SK-N-SH (cell line): ENCODE measurements around the gene FHIP2A. TPM values are rescaled to one million over a fixed set of nuclear protein-coding genes. Genes with fewer than 3 reads are reported as not detected.

ENCODE experiments used
- CTCF ChIA-PET: fragments of 300-600, 350-600 bp; formaldehyde crosslinking; extraction: SDS; loops from one replicate; lab custom pipeline; 2021; lab: Yijun Ruan, JAX
- POLR2A ChIA-PET: fragments of 350-600 bp; sonication (Branson Sonifier 250); formaldehyde crosslinking; extraction: SDS; loops from one replicate; lab custom pipeline; 2020; ENCODE audit warnings: antibody characterized with exemption, inconsistent platforms; lab: Yijun Ruan, JAX
- DNase-seq: peaks from one replicate; pipeline ENCODE4 v3.0.0; 2012
- H2AFZ ChIP-seq: fragments of 200-600 bp; sonication (generic); 2 replicates; pipeline ENCODE4 v1.8.1; 2016; ENCODE audit warnings: antibody characterized with exemption, mild to moderate bottlenecking, low read depth
- H3F3A ChIP-seq: fragments of 200-600 bp; sonication (generic); replicated peaks from 2 replicates; pipeline ENCODE3; 2016; ENCODE audit warnings: antibody characterized with exemption, mild to moderate bottlenecking; ENCODE audit not compliant: insufficient read depth
- H3K27ac ChIP-seq, 2 experiments: fragments of 200-500 bp in 1 of 2; fragments of 200-600 bp in 1 of 2; sonication (Bioruptor generic) in 1 of 2; sonication (generic), shearing (Covaris generic) in 1 of 2; 2 replicates each; pipeline versions ENCODE4 v1.5.1 to v1.6.1; 2014 to 2016; ENCODE audit warnings: low read depth in 2 of 2, inconsistent platforms in 1 of 2, low read length in 1 of 2, mild to moderate bottlenecking in 1 of 2, mixed read lengths in 1 of 2
- H3K27me3 ChIP-seq: fragments of 200-600 bp; sonication (generic), shearing (Covaris generic); 2 replicates; pipeline ENCODE4 v1.6.1; 2016; ENCODE audit warnings: mixed run types; ENCODE audit not compliant: insufficient read depth
- H3K36me3 ChIP-seq, 2 experiments: fragments of 200-500 bp in 1 of 2; fragments of 200-600 bp in 1 of 2; sonication (Bioruptor generic) in 1 of 2; sonication (generic) in 1 of 2; replicated peaks in 1 of 2; 2 replicates each; pipeline versions ENCODE3 to v1.5.1; 2014 to 2016; ENCODE audit warnings: low read length in 1 of 2, mild to moderate bottlenecking in 1 of 2; ENCODE audit not compliant: insufficient read depth in 2 of 2, control insufficient read depth in 1 of 2
- H3K4me1 ChIP-seq, 2 experiments: fragments of 200-500 bp in 1 of 2; fragments of 200-600 bp in 1 of 2; sonication (Bioruptor generic) in 1 of 2; sonication (generic), shearing (Covaris generic) in 1 of 2; 2 replicates each; pipeline versions ENCODE4 v1.5.1 to v1.6.1; 2014 to 2016; ENCODE audit warnings: low read depth in 1 of 2, low read length in 1 of 2, mixed run types in 1 of 2; ENCODE audit not compliant: insufficient read depth in 2 of 2, control insufficient read depth in 1 of 2
- H3K4me2 ChIP-seq: fragments of 200-600 bp; sonication (generic), shearing (Covaris generic); 2 replicates; pipeline ENCODE4 v1.6.1; 2017; ENCODE audit warnings: mixed run types
- H3K4me3 ChIP-seq, 2 experiments: fragments of 200-500 bp in 1 of 2; fragments of 200-600 bp in 1 of 2; sonication (Bioruptor generic) in 1 of 2; sonication (generic), shearing (Covaris generic) in 1 of 2; 2 replicates each; pipeline versions ENCODE4 v1.5.1 to v1.8.1; 2014 to 2016; ENCODE audit warnings: low read depth in 2 of 2, inconsistent platforms in 1 of 2, low read length in 1 of 2, mild to moderate bottlenecking in 1 of 2, mixed read lengths in 1 of 2, moderate library complexity in 1 of 2
- H3K79me2 ChIP-seq: fragments of 200-600 bp; sonication (generic); 2 replicates; pipeline ENCODE4 v1.8.1; 2017; ENCODE audit warnings: mild to moderate bottlenecking; ENCODE audit not compliant: insufficient read depth
- H3K9ac ChIP-seq: fragments of 200-600 bp; sonication (generic); 2 replicates; pipeline ENCODE4 v1.6.1; 2017; ENCODE audit warnings: mixed run types
- H3K9me2 ChIP-seq: fragments of 200-600 bp; sonication (generic); 2 replicates; pipeline ENCODE4 v1.6.1; 2017; ENCODE audit warnings: mixed run types
- H3K9me3 ChIP-seq: fragments of 200-600 bp; sonication (generic); 2 replicates; pipeline ENCODE4 v1.6.1; 2017; ENCODE audit warnings: mixed run types, mild to moderate bottlenecking, moderate library complexity
- H4K20me1 ChIP-seq: fragments of 200-600 bp; sonication (generic); 2 replicates; pipeline ENCODE4 v1.6.1; 2017; ENCODE audit warnings: mild to moderate bottlenecking, mixed run types; ENCODE audit not compliant: insufficient read depth
- ELF1 ChIP-seq: IDR thresholded peaks from 2 replicates; pipeline ENCODE4 v1.4.0; 2012
- EP300 ChIP-seq, 2 experiments: IDR thresholded peaks; 2 replicates each; pipeline versions ENCODE4 v1.4.0 to v1.6.1; 2012; ENCODE audit warnings: borderline replicate concordance in 1 of 2, low read depth in 1 of 2, low read length in 1 of 2
- EZH2phosphoT487 ChIP-seq: fragments of 200-600 bp; sonication (generic); IDR thresholded peaks from 2 replicates; pipeline ENCODE4 v1.6.1; 2017; ENCODE audit warnings: low read depth, mixed run types, mild to moderate bottlenecking, antibody characterized with exemption, moderate library complexity, borderline replicate concordance
- FOSL2 ChIP-seq: IDR thresholded peaks from 2 replicates; pipeline ENCODE4 v1.4.0; 2012; ENCODE audit warnings: low read depth, mild to moderate bottlenecking, moderate library complexity, borderline replicate concordance
- FOXJ3 ChIP-seq: sonication (generic); formaldehyde crosslinking; IDR thresholded peaks from 2 replicates; pipeline ENCODE4 v1.5.1; 2020; ENCODE audit warnings: mild to moderate bottlenecking, missing genetic modification reagents
- GABPA ChIP-seq: IDR thresholded peaks from 2 replicates; pipeline ENCODE4 v1.4.0; 2012; ENCODE audit warnings: low read depth, mild to moderate bottlenecking
- JUND ChIP-seq: IDR thresholded peaks from 2 replicates; pipeline ENCODE4 v1.4.0; 2012
- MEF2A ChIP-seq: IDR thresholded peaks from 2 replicates; pipeline ENCODE4 v1.4.0; 2012; ENCODE audit warnings: low read depth, borderline replicate concordance
- MXI1 ChIP-seq: IDR thresholded peaks from 2 replicates; pipeline ENCODE4 v1.6.1; 2012; ENCODE audit warnings: mild to moderate bottlenecking, low read depth, low read length, improper control_type of control experiment
- NRF1 ChIP-seq: IDR thresholded peaks from 2 replicates; pipeline ENCODE4 v1.6.1; 2012; ENCODE audit warnings: low read depth, mild to moderate bottlenecking, low read length
- POLR2AphosphoS5 ChIP-seq: IDR thresholded peaks from 2 replicates; pipeline ENCODE4 v1.6.1; 2012; ENCODE audit warnings: low read depth, low read length
- TAF1 ChIP-seq: IDR thresholded peaks from 2 replicates; pipeline ENCODE4 v1.6.1; 2012; ENCODE audit warnings: low read depth, mild to moderate bottlenecking, low read length, moderate library complexity, borderline replicate concordance
- WGBS: methylation state at CpG from one replicate; pipeline ENCODE4 v1.1.6; 2017; ENCODE audit warnings: low lambda C conversion rate; 5-methylcytosine and 5-hydroxymethylcytosine counted together
- polyA plus RNA-seq, 3 experiments: library from polyadenylated mRNA; depleted of rRNA; stranded (reverse); fragments of >200 nt; gene quantifications; 2 replicates each; pipeline ENCODE4 v1.2.3, GENCODE V29; 2012
- TF ChIP-seq, protein P1 (sequence below): IDR thresholded peaks from 2 replicates; pipeline ENCODE4; 2012
- TF ChIP-seq, protein P2 (sequence below): fragments of 150-350 bp; IDR thresholded peaks from 2 replicates; pipeline ENCODE4 v1.6.1; 2017; ENCODE audit warnings: antibody characterized with exemption, low read length, low read depth, borderline replicate concordance
- TF ChIP-seq, protein P3 (sequence below): IDR thresholded peaks from 2 replicates; pipeline ENCODE4 v1.4.0; 2012; ENCODE audit warnings: low read depth, borderline replicate concordance
- TF ChIP-seq, protein P4 (sequence below): fragments of 200-600 bp; sonication (generic); IDR thresholded peaks from 2 replicates; pipeline ENCODE4 v1.6.1; 2017; ENCODE audit warnings: antibody characterized with exemption, mild to moderate bottlenecking, moderate library complexity
- TF ChIP-seq, protein P5 (sequence below): fragments of 150-350 bp; IDR thresholded peaks from 2 replicates; pipeline ENCODE4 v1.6.1; 2016; ENCODE audit warnings: mild to moderate bottlenecking, low read depth, low read length
- TF ChIP-seq, protein P6 (sequence below): IDR thresholded peaks from 2 replicates; pipeline ENCODE4 v1.6.1; 2012; ENCODE audit warnings: mild to moderate bottlenecking, low read depth, low read length, moderate library complexity

The FHIP2A gene
- polyA plus RNA-seq, 1 of the 3 experiments (the other 2 are of a cell fraction), result 6.1 TPM

DNA sequence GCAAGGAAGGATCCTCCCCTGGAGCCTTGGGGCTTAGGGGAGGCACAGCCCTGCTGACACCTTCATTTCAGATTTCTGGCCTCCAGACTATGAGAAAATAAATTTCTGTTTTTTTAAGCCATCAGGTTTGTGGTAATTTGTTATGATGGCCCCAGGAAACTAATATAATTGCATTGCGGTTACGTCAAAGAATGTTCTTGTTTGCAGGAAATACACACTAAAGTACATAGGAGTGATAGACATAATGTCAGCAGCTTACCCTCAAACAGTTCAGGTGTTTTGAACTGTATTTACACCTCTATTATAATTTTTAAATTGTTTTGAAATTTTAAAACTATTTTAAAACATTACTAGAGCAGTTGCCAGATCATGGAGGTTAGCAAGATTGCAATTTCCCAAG is 12.6 kb upstream of the FHIP2A start:
- no peak for DNase-seq
- POLR2A ChIA-PET, result no interaction called here
- Histone ChIP-seq H3K9me3 (no peaks in the 10 kb centered on the region), H3K4me1 (no peaks in the 10 kb centered on the region), H3K27ac (no peak overlapping the region), H3F3A (peaks cover 8% of the 10 kb centered on the region), H3K4me3 (no peak overlapping the region), H3K79me2 (no peaks in the 10 kb centered on the region), H3K9ac (no peak overlapping the region), H3K36me3 (no peaks in the 10 kb centered on the region), H3K9me2 (no peaks in the 10 kb centered on the region), H2AFZ (no peak overlapping the region), H4K20me1 (no peaks in the 10 kb centered on the region), H3K27me3 (no peaks in the 10 kb centered on the region), H3K4me2 (no peak overlapping the region)
- WGBS, result 93% methylated on average over 2 of the region's 2 CpGs
- TF ChIP-seq EP300 (IDR thresholded peaks at IDR 0.05; ENCODE audit: borderline replicate concordance in 1 of 2, low read depth in 1 of 2, low read length in 1 of 2) (no peak), FOXJ3 (CRISPR knock-in tag) (no peak), POLR2AphosphoS5 (no peak)
- TF ChIP-seq, protein P1, sequence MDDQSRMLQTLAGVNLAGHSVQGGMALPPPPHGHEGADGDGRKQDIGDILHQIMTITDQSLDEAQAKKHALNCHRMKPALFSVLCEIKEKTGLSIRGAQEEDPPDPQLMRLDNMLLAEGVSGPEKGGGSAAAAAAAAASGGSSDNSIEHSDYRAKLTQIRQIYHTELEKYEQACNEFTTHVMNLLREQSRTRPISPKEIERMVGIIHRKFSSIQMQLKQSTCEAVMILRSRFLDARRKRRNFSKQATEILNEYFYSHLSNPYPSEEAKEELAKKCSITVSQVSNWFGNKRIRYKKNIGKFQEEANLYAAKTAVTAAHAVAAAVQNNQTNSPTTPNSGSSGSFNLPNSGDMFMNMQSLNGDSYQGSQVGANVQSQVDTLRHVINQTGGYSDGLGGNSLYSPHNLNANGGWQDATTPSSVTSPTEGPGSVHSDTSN, result no peak
- TF ChIP-seq, protein P2, sequence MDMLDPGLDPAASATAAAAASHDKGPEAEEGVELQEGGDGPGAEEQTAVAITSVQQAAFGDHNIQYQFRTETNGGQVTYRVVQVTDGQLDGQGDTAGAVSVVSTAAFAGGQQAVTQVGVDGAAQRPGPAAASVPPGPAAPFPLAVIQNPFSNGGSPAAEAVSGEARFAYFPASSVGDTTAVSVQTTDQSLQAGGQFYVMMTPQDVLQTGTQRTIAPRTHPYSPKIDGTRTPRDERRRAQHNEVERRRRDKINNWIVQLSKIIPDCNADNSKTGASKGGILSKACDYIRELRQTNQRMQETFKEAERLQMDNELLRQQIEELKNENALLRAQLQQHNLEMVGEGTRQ, result no peak
- CTCF ChIA-PET, result interaction anchor here (1.2 kb wide), 1 partner anchor 105 kb away, joined by 3 read pairs; no protein-coding TSS in a partner anchor

DNA sequence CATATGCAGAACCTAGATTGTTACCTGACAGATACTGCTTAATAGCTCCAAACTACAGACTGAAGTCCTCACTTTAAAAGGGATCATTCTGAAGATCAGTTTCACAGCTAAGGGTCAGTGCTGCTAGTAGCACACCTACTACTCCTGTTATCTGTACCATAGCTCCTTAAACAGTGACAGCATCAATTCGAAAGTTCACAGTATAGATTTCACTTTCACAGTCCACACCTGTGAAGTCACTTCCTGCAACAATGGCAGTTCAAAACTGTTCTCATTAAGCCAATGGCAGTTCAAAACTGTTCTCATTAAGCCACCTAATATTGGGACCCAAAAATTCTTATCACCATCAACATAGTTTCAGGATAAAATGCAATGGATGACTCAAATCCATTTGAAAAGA is 10.7 kb upstream of the FHIP2A start:
- H3K27me3 ChIP-seq, result no peaks in the 10 kb centered on the region
- H3K4me3 ChIP-seq, result no peak overlapping the region
- no peak overlapping the region for H3K9ac ChIP-seq
- H2AFZ ChIP-seq, result no peak overlapping the region
- CTCF ChIA-PET, result interaction anchor here (0.8 to 1.9 kb wide), 3 partner anchors 11 to 507 kb away, joined by 3 to 8 read pairs (median 6); partner anchors contain the start of gene FHIP2A
- POLR2A ChIA-PET, result no interaction called here
- H3K4me1 ChIP-seq, result no peaks in the 10 kb centered on the region
- 64% methylated on average over 1 of the region's 1 CpG for WGBS
- no peaks in the 10 kb centered on the region for H3K36me3 ChIP-seq
- DNase-seq, result no peak
- H3K79me2 ChIP-seq, result no peaks in the 10 kb centered on the region
- H3K9me2 ChIP-seq, result no peaks in the 10 kb centered on the region
- H3K9me3 ChIP-seq, result no peaks in the 10 kb centered on the region
- H3F3A ChIP-seq, result peaks cover 12% of the 10 kb centered on the region
- no peak overlapping the region for H3K27ac ChIP-seq
- H4K20me1 ChIP-seq, result no peaks in the 10 kb centered on the region
- H3K4me2 ChIP-seq, result no peak overlapping the region
- TF ChIP-seq, protein P3, sequence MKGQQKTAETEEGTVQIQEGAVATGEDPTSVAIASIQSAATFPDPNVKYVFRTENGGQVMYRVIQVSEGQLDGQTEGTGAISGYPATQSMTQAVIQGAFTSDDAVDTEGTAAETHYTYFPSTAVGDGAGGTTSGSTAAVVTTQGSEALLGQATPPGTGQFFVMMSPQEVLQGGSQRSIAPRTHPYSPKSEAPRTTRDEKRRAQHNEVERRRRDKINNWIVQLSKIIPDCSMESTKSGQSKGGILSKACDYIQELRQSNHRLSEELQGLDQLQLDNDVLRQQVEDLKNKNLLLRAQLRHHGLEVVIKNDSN, result no peak
- TF ChIP-seq FOSL2, result no peak
- no peak for TF ChIP-seq JUND
- TF ChIP-seq FOXJ3 (CRISPR knock-in tag), result no peak
- TF ChIP-seq MEF2A, result no peak
- no peak for TF ChIP-seq ELF1
- TF ChIP-seq, protein P4, sequence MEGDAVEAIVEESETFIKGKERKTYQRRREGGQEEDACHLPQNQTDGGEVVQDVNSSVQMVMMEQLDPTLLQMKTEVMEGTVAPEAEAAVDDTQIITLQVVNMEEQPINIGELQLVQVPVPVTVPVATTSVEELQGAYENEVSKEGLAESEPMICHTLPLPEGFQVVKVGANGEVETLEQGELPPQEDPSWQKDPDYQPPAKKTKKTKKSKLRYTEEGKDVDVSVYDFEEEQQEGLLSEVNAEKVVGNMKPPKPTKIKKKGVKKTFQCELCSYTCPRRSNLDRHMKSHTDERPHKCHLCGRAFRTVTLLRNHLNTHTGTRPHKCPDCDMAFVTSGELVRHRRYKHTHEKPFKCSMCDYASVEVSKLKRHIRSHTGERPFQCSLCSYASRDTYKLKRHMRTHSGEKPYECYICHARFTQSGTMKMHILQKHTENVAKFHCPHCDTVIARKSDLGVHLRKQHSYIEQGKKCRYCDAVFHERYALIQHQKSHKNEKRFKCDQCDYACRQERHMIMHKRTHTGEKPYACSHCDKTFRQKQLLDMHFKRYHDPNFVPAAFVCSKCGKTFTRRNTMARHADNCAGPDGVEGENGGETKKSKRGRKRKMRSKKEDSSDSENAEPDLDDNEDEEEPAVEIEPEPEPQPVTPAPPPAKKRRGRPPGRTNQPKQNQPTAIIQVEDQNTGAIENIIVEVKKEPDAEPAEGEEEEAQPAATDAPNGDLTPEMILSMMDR, result no peak
- TF ChIP-seq NRF1, result no peak
- TF ChIP-seq, protein P5, sequence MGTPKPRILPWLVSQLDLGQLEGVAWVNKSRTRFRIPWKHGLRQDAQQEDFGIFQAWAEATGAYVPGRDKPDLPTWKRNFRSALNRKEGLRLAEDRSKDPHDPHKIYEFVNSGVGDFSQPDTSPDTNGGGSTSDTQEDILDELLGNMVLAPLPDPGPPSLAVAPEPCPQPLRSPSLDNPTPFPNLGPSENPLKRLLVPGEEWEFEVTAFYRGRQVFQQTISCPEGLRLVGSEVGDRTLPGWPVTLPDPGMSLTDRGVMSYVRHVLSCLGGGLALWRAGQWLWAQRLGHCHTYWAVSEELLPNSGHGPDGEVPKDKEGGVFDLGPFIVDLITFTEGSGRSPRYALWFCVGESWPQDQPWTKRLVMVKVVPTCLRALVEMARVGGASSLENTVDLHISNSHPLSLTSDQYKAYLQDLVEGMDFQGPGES, result no peak
- no peak for TF ChIP-seq EP300 (IDR thresholded peaks at IDR 0.05; ENCODE audit: borderline replicate concordance in 1 of 2, low read depth in 1 of 2, low read length in 1 of 2)
- TF ChIP-seq, protein P6, sequence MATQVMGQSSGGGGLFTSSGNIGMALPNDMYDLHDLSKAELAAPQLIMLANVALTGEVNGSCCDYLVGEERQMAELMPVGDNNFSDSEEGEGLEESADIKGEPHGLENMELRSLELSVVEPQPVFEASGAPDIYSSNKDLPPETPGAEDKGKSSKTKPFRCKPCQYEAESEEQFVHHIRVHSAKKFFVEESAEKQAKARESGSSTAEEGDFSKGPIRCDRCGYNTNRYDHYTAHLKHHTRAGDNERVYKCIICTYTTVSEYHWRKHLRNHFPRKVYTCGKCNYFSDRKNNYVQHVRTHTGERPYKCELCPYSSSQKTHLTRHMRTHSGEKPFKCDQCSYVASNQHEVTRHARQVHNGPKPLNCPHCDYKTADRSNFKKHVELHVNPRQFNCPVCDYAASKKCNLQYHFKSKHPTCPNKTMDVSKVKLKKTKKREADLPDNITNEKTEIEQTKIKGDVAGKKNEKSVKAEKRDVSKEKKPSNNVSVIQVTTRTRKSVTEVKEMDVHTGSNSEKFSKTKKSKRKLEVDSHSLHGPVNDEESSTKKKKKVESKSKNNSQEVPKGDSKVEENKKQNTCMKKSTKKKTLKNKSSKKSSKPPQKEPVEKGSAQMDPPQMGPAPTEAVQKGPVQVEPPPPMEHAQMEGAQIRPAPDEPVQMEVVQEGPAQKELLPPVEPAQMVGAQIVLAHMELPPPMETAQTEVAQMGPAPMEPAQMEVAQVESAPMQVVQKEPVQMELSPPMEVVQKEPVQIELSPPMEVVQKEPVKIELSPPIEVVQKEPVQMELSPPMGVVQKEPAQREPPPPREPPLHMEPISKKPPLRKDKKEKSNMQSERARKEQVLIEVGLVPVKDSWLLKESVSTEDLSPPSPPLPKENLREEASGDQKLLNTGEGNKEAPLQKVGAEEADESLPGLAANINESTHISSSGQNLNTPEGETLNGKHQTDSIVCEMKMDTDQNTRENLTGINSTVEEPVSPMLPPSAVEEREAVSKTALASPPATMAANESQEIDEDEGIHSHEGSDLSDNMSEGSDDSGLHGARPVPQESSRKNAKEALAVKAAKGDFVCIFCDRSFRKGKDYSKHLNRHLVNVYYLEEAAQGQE, result no peak
- TF ChIP-seq TAF1, result no peak
- no peak for TF ChIP-seq EZH2phosphoT487
- no peak for TF ChIP-seq GABPA
- TF ChIP-seq MXI1, result no peak
